SK-N-SH (cell line): ENCODE results near the gene CYSTM1.

Experiments
- CTCF ChIP-seq: fragments of 200-600 bp; sonication (generic); IDR thresholded peaks from 2 replicates; pipeline ENCODE4 v1.6.1; 2017; ENCODE audit warnings: antibody characterized with exemption, mild to moderate bottlenecking, moderate library complexity
- POLR2AphosphoS5 ChIP-seq: IDR thresholded peaks from 2 replicates; pipeline ENCODE4 v1.6.1; 2012; ENCODE audit warnings: low read depth, low read length
- SMC3 ChIP-seq: IDR thresholded peaks from 2 replicates; pipeline ENCODE4 v1.6.1; 2012; ENCODE audit warnings: low read depth, low read length, improper control_type of control experiment
- TF ChIP-seq, protein P1 (sequence below): fragments of 150-350 bp; IDR thresholded peaks from 2 replicates; pipeline ENCODE4 v1.6.1; 2016; ENCODE audit warnings: mild to moderate bottlenecking, low read depth, low read length

DNA sequence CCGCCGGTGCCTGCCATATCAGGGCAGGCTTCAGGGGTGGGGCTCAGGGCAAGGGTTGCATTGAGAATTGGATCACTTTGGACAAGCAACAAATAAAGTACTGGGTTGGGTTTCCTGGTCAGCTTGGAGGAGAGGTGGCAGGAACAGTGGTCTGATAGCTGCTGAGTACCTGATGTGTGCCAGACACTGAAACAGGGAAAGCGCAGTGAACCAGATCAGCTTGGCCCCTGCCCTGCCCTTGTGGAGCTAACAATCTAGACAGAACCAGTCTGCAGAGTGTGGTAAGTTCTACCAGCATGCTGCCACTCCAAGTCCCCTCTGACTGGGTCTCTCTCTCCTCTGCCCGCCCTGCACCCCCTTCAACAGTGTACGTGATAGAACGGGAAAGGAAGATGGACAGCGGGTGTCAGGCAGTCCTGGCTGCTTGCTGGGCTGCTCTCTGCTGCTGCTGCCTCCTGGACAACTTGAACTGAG, 53.4 kb downstream of the CYSTM1 start:
- TF ChIP-seq CTCF (no peak), POLR2AphosphoS5 (no peak), SMC3 (no peak)
- TF ChIP-seq, protein P1, sequence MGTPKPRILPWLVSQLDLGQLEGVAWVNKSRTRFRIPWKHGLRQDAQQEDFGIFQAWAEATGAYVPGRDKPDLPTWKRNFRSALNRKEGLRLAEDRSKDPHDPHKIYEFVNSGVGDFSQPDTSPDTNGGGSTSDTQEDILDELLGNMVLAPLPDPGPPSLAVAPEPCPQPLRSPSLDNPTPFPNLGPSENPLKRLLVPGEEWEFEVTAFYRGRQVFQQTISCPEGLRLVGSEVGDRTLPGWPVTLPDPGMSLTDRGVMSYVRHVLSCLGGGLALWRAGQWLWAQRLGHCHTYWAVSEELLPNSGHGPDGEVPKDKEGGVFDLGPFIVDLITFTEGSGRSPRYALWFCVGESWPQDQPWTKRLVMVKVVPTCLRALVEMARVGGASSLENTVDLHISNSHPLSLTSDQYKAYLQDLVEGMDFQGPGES = no peak
